Measurements from ENCODE around the gene TATDN2.
"Not testable (repeated sequence)": the region's sequence is repeated elsewhere in the genome, so short reads cannot be mapped to it uniquely, and the experiment has no call there.

TATDN2 gene

GRCh38 chr3:10292505-10293419 lies 44.5 kb downstream of the TATDN2 start, which contains the start of gene GHRL:
TSS of gene GHRL (minus strand) at chr3:10292947. CDS start at chr3:10290180, 2,767 bp downstream.
- no peak for DNase-seq

GRCh38 chr3:10294030-10294586 lies 45.8 kb downstream of the TATDN2 start:
- no peak for DNase-seq

- DNase-seq, result not testable (repeated sequence)
These were observed 49.8 kb downstream of the TATDN2 start for GRCh38 chr3:10298064-10298463.

- DNase-seq, result no peak
These were observed 50.9 kb downstream of the TATDN2 start for GRCh38 chr3:10299175-10299574.

- DNase-seq, result no peak
These were observed 51.4 kb downstream of the TATDN2 start for GRCh38 chr3:10299679-10300078.

- DNase-seq, result no peak
These were observed 51.8 kb downstream of the TATDN2 start for GRCh38 chr3:10300087-10300486.

- no peak for DNase-seq
These were observed 54.8 kb downstream of the TATDN2 start for GRCh38 chr3:10303105-10303504.

- no peak for DNase-seq
These were observed 55.5 kb downstream of the TATDN2 start for GRCh38 chr3:10303785-10304184.

GRCh38 chr3:10304905-10305304 lies 56.6 kb downstream of the TATDN2 start:
- DNase-seq, result no peak

GRCh38 chr3:10305331-10305902 lies 57.2 kb downstream of the TATDN2 start:
- DNase-seq, result no peak

GRCh38 chr3:10306156-10306555 lies 57.9 kb downstream of the TATDN2 start:
- no peak for DNase-seq

- no peak for DNase-seq
These were observed 60.4 kb downstream of the TATDN2 start for GRCh38 chr3:10308678-10309077.

- no peak for DNase-seq
These were observed 61.5 kb downstream of the TATDN2 start for GRCh38 chr3:10309736-10310135.

- DNase-seq, result no peak
These were observed 62.3 kb downstream of the TATDN2 start for GRCh38 chr3:10310578-10310977.

GRCh38 chr3:10311710-10312109 lies 63.5 kb downstream of the TATDN2 start:
- no peak for DNase-seq

- DNase-seq, result no peak
These were observed 64.1 kb downstream of the TATDN2 start for GRCh38 chr3:10312391-10312790.

- no peak for DNase-seq
These were observed 64.6 kb downstream of the TATDN2 start for GRCh38 chr3:10312861-10313260.

GRCh38 chr3:10315101-10315500 lies 66.8 kb downstream of the TATDN2 start:
- DNase-seq, result no peak

GRCh38 chr3:10315771-10316344 lies 67.6 kb downstream of the TATDN2 start:
- no peak for DNase-seq

- DNase-seq, result no peak
These were observed 69.2 kb downstream of the TATDN2 start for GRCh38 chr3:10317311-10317960.

- no peak for DNase-seq
These were observed 69.7 kb downstream of the TATDN2 start for GRCh38 chr3:10317961-10318350.

GRCh38 chr3:10319251-10319650 lies 71.0 kb downstream of the TATDN2 start:
- no peak for DNase-seq

- no peak for DNase-seq
These were observed 71.5 kb downstream of the TATDN2 start for GRCh38 chr3:10319804-10320203.
